Measurements from ENCODE around the gene ZHX3.
A peak's percentile ranks its signal among the peaks of the same experiment; 100 is the strongest.

DNA sequence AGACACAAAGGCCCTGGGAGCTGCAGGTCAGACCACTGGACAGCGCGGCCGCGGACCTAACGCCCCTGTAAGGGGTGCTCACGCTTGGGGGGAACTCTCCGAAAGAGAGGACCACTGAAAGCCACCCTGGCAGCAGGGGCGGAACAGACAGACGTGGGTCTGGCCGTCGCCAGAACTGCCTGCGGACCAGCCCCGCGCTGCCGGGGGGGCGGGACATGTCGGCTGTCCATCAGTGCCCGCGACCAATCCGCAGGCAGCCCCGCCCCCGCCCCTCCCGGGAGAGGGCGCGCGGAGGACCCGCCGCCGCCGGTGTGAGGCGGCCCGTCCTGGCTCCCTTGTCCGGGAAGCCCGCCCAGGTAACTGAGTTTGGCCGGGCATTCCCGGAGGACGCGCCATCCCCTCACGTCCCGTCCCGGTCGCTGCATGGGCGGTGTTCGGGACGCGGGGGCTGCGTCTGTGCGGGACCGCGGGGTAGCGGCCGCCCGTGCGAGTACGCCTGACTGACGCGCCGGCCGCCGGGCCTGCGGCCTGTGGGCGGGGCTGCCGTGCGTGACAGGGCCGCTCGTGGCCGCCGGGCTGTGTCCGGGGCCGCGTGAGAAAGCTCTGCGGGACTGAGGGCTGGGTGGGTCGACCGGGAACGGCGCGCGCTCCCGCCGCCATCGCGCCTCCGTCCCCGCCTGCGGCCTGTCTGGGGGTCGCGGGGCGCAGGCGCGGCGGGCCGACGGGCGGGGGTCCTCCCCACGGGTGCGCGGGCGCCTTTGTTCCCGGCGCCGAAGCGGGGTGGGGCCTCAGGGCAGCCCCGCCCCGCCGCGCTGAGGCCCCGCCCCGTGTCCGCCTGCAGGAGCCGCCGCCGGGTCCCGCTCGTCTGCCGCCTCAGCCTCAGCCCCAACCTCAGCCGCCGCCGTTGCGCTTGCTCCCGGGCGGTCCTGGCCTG, 180.6 kb downstream of the ZHX3 start, which contains the start of gene PLCG1:
- TF ChIP-seq, protein P1, sequence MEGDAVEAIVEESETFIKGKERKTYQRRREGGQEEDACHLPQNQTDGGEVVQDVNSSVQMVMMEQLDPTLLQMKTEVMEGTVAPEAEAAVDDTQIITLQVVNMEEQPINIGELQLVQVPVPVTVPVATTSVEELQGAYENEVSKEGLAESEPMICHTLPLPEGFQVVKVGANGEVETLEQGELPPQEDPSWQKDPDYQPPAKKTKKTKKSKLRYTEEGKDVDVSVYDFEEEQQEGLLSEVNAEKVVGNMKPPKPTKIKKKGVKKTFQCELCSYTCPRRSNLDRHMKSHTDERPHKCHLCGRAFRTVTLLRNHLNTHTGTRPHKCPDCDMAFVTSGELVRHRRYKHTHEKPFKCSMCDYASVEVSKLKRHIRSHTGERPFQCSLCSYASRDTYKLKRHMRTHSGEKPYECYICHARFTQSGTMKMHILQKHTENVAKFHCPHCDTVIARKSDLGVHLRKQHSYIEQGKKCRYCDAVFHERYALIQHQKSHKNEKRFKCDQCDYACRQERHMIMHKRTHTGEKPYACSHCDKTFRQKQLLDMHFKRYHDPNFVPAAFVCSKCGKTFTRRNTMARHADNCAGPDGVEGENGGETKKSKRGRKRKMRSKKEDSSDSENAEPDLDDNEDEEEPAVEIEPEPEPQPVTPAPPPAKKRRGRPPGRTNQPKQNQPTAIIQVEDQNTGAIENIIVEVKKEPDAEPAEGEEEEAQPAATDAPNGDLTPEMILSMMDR (IDR thresholded peaks at IDR 0.05): peak in 1 of 7 experiments; percentile 15
- TF ChIP-seq POLR2A (IDR thresholded peaks at IDR 0.05): peak; percentile 42 to 74 (median 63)
